MM.1S (cell line): ENCODE results near the gene COL25A1.

Experiments used
- DNase-seq: peaks from one replicate; pipeline ENCODE4 v3.0.0-alpha.2; 2015
- H2AFZ ChIP-seq: fragments of 300-600 bp; sonication (generic); 2 replicates; pipeline ENCODE4 v1.6.0; 2016; ENCODE audit warnings: antibody characterized with exemption, low read length
- H3F3A ChIP-seq: fragments of 300-600 bp; sonication (generic); 2 replicates; pipeline ENCODE4 v1.6.1; 2016; ENCODE audit warnings: mild to moderate bottlenecking, antibody characterized with exemption, low read length, moderate library complexity, mixed read lengths; ENCODE audit not compliant: insufficient read depth
- H3K27ac ChIP-seq: fragments of 300-600 bp; sonication (generic); 2 replicates; pipeline ENCODE4 v1.5.1; 2016; ENCODE audit warnings: mild to moderate bottlenecking, low read length
- H3K27me3 ChIP-seq: fragments of 300-600 bp; sonication (generic); replicated peaks from 2 replicates; pipeline ENCODE4 v1.6.0; 2016; ENCODE audit warnings: low read length; ENCODE audit not compliant: insufficient read depth
- H3K36me3 ChIP-seq: fragments of 300-600 bp; sonication (generic); replicated peaks from 2 replicates; pipeline ENCODE4 v1.6.1; 2016; ENCODE audit warnings: mild to moderate bottlenecking, low read length, mixed read lengths; ENCODE audit not compliant: insufficient read depth
- H3K4me1 ChIP-seq: fragments of 300-600 bp; sonication (generic); 2 replicates; pipeline ENCODE4 v1.6.1; 2016; ENCODE audit warnings: low read length, mixed read lengths
- H3K4me2 ChIP-seq: fragments of 300-600 bp; sonication (generic); 2 replicates; pipeline ENCODE4 v1.6.0; 2016; ENCODE audit warnings: low read depth, low read length
- H3K4me3 ChIP-seq: fragments of 300-600 bp; sonication (generic); 2 replicates; pipeline ENCODE4 v1.5.1; 2016; ENCODE audit warnings: low read length, mixed read lengths
- H3K79me2 ChIP-seq: fragments of 300-600 bp; sonication (generic); 2 replicates; pipeline ENCODE4 v1.6.1; 2016; ENCODE audit warnings: mixed run types, low read length, mixed read lengths
- H3K9ac ChIP-seq: fragments of 300-600 bp; sonication (generic); 2 replicates; pipeline ENCODE4 v1.6.1; 2016; ENCODE audit warnings: low read length, mixed read lengths
- H3K9me2 ChIP-seq: fragments of 300-600 bp; sonication (generic); replicated peaks from 2 replicates; pipeline ENCODE4 v1.6.1; 2016; ENCODE audit warnings: mild to moderate bottlenecking, low read length, mixed read lengths; ENCODE audit not compliant: insufficient read depth
- H3K9me3 ChIP-seq: fragments of 300-600 bp; sonication (generic); replicated peaks from 2 replicates; pipeline ENCODE4 v1.6.1; 2016; ENCODE audit warnings: mild to moderate bottlenecking, low read length, mixed read lengths; ENCODE audit not compliant: insufficient read depth
- H4K20me1 ChIP-seq: fragments of 300-600 bp; sonication (generic); 2 replicates; pipeline ENCODE4 v1.6.1; 2016; ENCODE audit warnings: mild to moderate bottlenecking, low read length, moderate library complexity, mixed read lengths; ENCODE audit not compliant: insufficient read depth
- EZH2 ChIP-seq: fragments of 300-600 bp; sonication (generic); optimal IDR thresholded peaks from 2 replicates; pipeline ENCODE3; 2017; ENCODE audit warnings: low read depth, mild to moderate bottlenecking, antibody characterized with exemption, low read length, mixed read lengths
- EZH2phosphoT487 ChIP-seq: fragments of 300-600 bp; sonication (generic); IDR thresholded peaks from 2 replicates; pipeline ENCODE4 v1.6.1; 2018; ENCODE audit warnings: antibody characterized with exemption, low read length
- TF ChIP-seq, protein P1 (sequence below): fragments of 300-600 bp; sonication (generic); IDR thresholded peaks from 2 replicates; pipeline ENCODE4 v1.5.1; 2016; ENCODE audit warnings: antibody characterized with exemption, low read length, mixed read lengths

Gene COL25A1

DNA sequence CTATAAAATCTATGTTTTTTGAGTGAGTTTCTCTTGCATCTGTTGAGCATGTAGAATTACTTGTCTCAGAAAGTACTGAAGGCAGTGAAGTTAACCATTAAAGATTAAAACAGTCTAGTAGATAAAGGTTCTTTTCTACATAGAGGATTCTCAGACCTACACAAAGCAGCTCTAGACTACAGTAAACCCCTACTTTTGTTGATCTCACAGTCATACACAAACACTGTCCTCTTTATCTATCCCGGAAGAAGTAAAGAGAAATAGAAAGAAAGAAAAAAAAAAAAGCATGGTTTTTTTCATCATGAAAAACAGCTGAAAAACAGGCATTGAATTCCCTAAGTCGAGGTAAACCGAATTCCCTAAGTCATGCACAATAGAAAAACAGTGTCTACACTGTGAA lies 58.6 kb downstream of the COL25A1 start:
- no peaks in the 10 kb centered on the region for H3K9me3 ChIP-seq
- no peaks in the 10 kb centered on the region for H3K36me3 ChIP-seq
- no peaks in the 10 kb centered on the region for H3K4me1 ChIP-seq
- no peak for TF ChIP-seq EZH2phosphoT487
- TF ChIP-seq, protein P1, sequence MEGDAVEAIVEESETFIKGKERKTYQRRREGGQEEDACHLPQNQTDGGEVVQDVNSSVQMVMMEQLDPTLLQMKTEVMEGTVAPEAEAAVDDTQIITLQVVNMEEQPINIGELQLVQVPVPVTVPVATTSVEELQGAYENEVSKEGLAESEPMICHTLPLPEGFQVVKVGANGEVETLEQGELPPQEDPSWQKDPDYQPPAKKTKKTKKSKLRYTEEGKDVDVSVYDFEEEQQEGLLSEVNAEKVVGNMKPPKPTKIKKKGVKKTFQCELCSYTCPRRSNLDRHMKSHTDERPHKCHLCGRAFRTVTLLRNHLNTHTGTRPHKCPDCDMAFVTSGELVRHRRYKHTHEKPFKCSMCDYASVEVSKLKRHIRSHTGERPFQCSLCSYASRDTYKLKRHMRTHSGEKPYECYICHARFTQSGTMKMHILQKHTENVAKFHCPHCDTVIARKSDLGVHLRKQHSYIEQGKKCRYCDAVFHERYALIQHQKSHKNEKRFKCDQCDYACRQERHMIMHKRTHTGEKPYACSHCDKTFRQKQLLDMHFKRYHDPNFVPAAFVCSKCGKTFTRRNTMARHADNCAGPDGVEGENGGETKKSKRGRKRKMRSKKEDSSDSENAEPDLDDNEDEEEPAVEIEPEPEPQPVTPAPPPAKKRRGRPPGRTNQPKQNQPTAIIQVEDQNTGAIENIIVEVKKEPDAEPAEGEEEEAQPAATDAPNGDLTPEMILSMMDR = no peak
- TF ChIP-seq EZH2 = no peak
- no peaks in the 10 kb centered on the region for H3K27me3 ChIP-seq
- H3K4me2 ChIP-seq = no peak overlapping the region
- no peak overlapping the region for H2AFZ ChIP-seq
- no peaks in the 10 kb centered on the region for H3K9me2 ChIP-seq
- H3K27ac ChIP-seq = no peak overlapping the region
- H4K20me1 ChIP-seq = no peaks in the 10 kb centered on the region
- H3K79me2 ChIP-seq = no peaks in the 10 kb centered on the region
- DNase-seq = no peak
- H3K9ac ChIP-seq = no peak overlapping the region
- H3F3A ChIP-seq = no peaks in the 10 kb centered on the region
- no peak overlapping the region for H3K4me3 ChIP-seq

DNA sequence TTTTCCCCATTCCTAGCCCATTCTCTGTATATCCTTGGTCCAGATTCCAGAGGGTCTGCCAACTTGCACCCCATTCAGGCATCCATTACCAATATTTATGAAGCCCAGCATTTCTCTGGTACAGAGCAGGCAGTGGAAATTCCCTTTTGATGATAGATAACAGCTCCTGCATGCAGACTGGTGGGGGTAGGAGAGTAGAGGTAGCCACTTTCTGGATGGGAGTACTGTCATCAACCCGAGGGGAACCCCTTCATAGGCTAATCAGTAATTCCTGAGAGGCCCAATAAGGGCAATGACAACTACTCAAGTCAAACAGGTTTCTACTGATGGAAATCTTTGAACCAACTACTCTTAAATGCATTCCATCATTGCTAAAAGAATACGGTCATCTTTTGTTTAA lies 63.7 kb downstream of the COL25A1 start:
- H3K9me2 ChIP-seq = no peaks in the 10 kb centered on the region
- H3K4me3 ChIP-seq = no peak overlapping the region
- no peaks in the 10 kb centered on the region for H3F3A ChIP-seq
- no peak overlapping the region for H3K27ac ChIP-seq
- no peak overlapping the region for H3K4me2 ChIP-seq
- no peak for DNase-seq
- no peaks in the 10 kb centered on the region for H4K20me1 ChIP-seq
- H3K9ac ChIP-seq = no peak overlapping the region
- no peak overlapping the region for H2AFZ ChIP-seq
- no peaks in the 10 kb centered on the region for H3K79me2 ChIP-seq
- no peaks in the 10 kb centered on the region for H3K9me3 ChIP-seq
- no peaks in the 10 kb centered on the region for H3K36me3 ChIP-seq
- 0 out of 2 replicates have a peak, but pooled peaks cover 3% of the 10 kb centered on the region for H3K4me1 ChIP-seq
- TF ChIP-seq EZH2 = no peak
- TF ChIP-seq, protein P1 = no peak
- no peak for TF ChIP-seq EZH2phosphoT487
- H3K27me3 ChIP-seq = no peaks in the 10 kb centered on the region

DNA sequence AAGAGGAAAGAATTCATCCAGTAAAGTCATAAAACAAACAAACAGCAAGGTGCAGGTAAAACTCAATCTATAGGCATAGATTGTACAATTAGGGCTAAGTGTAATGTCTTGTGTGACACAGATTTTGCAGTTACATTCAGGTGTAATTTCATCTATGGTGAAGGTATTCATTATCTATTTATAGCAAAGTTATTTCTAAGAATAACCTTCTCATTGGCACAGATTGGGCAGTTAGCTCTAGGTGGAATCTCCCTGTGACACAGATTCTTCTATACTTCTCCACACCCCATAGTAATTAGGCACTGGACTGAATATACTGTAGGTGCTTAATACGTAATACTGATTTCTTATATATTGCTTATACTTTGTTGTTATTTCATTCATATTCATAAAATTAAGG lies 66.8 kb downstream of the COL25A1 start:
- TF ChIP-seq EZH2 (no peak), EZH2phosphoT487 (no peak)
- TF ChIP-seq, protein P1 = no peak
- Histone ChIP-seq H3K4me2 (no peak overlapping the region), H3K36me3 (no peaks in the 10 kb centered on the region), H3K9ac (no peak overlapping the region), H3F3A (no peaks in the 10 kb centered on the region), H3K9me2 (no peaks in the 10 kb centered on the region), H3K79me2 (no peaks in the 10 kb centered on the region), H2AFZ (no peak overlapping the region), H3K4me3 (no peak overlapping the region), H3K27ac (no peak overlapping the region), H3K4me1 (0 out of 2 replicates have a peak, but pooled peaks cover 3% of the 10 kb centered on the region), H4K20me1 (no peaks in the 10 kb centered on the region), H3K27me3 (no peaks in the 10 kb centered on the region), H3K9me3 (no peaks in the 10 kb centered on the region)
- peak; percentile 8 for DNase-seq
